HepG2 (cell line): ENCODE measurements around the gene FUT3. TPM values are rescaled to one million over a fixed set of nuclear protein-coding genes. Genes with fewer than 3 reads are reported as not detected.

Experiments
- ATAC-seq: fragments of 200-7000 bp; cut with Tn5 transposase; 3 replicates; pipeline ENCODE4 v1.9.1; 2020; ENCODE audit warnings: mild to moderate bottlenecking, moderate library complexity
- BruUV-seq: library from RNA; stranded (reverse); fragments of 400-500 nt; replicated peaks from 2 replicates; lab custom pipeline; 2021; lab: Mats Ljungman, UMichigan
- CTCF ChIA-PET: fragments of 300-600 bp; formaldehyde crosslinking; extraction: SDS; loops from one replicate; lab custom pipeline; 2021; ENCODE audit warnings: low total read pairs, inconsistent platforms, low intra/inter-chr PET ratio; lab: Yijun Ruan, JAX
- POLR2A ChIA-PET: fragments of 350-600 bp; sonication (Branson Sonifier 250); formaldehyde crosslinking; loops from one replicate; lab custom pipeline; 2020; ENCODE audit warnings: antibody characterized with exemption, inconsistent platforms; lab: Yijun Ruan, JAX
- DNase-seq: peaks from one replicate; pipeline ENCODE4 v3.0.0-alpha.2; 2015; ENCODE audit warnings: low spot score
- FAIRE-seq: peaks from 3 replicates; lab custom pipeline; 2011; peaks lifted over from hg19 to GRCh38; lab: Jason Lieb, UNC
- H2AFZ ChIP-seq: one replicate; pipeline ENCODE4 v1.6.1; 2011; ENCODE audit warnings: low read length, inconsistent platforms
- H3K27ac ChIP-seq: fragments of 300-600 bp; 3 replicates; pipeline ENCODE4 v1.8.0; 2011; ENCODE audit warnings: mixed run types, mild to moderate bottlenecking, mixed read lengths, low read length, inconsistent platforms; ENCODE audit not compliant: insufficient read depth; ENCODE audit errors: extremely low read length
- H3K27me3 ChIP-seq, 2 experiments: fragments of 200-600 bp in 1 of 2; 2 replicates in 1 of 2; 3 replicates in 1 of 2; pipeline versions ENCODE4 v1.6.0 to v1.8.0; 2011; ENCODE audit warnings: low read length in 2 of 2, mild to moderate bottlenecking in 2 of 2, moderate library complexity in 2 of 2, inconsistent platforms in 1 of 2; ENCODE audit not compliant: insufficient read depth in 2 of 2, control insufficient read depth in 1 of 2
- H3K36me3 ChIP-seq, 2 experiments: fragments of 200-600 bp in 1 of 2; replicated peaks in 1 of 2; 2 replicates in 1 of 2; 3 replicates in 1 of 2; pipeline versions ENCODE4 v1.5.1 to v1.8.0; 2011; ENCODE audit warnings: low read length in 2 of 2, inconsistent platforms in 1 of 2; ENCODE audit not compliant: insufficient read depth in 2 of 2, control insufficient read depth in 1 of 2
- H3K4me1 ChIP-seq: 2 replicates; pipeline ENCODE4 v1.5.1; 2012; ENCODE audit warnings: low read length, inconsistent platforms; ENCODE audit not compliant: insufficient read depth
- H3K4me2 ChIP-seq: 2 replicates; pipeline ENCODE4 v1.6.0; 2011; ENCODE audit warnings: low read depth, low read length, inconsistent platforms
- H3K4me3 ChIP-seq, 3 experiments: fragments of 200-600 bp in 1 of 3; sonication (generic), shearing (Covaris generic) in 1 of 3; replicated peaks in 1 of 3; 2 replicates each; pipeline ENCODE4 v1.5.1; 2011 to 2016; ENCODE audit warnings: low read length in 3 of 3, inconsistent platforms in 2 of 3, low read depth in 2 of 3, mild to moderate bottlenecking in 2 of 3, control low read depth in 1 of 3, mixed read lengths in 1 of 3; ENCODE audit not compliant: insufficient read depth in 1 of 3
- H3K79me2 ChIP-seq: one replicate; pipeline ENCODE4 v1.6.1; 2011; ENCODE audit warnings: low read length, inconsistent platforms; ENCODE audit not compliant: insufficient read depth
- H3K9ac ChIP-seq: 2 replicates; pipeline ENCODE4 v1.6.0; 2011; ENCODE audit warnings: mild to moderate bottlenecking, low read depth, low read length, inconsistent platforms; ENCODE audit not compliant: insufficient read depth
- H3K9me3 ChIP-seq: 2 replicates; pipeline ENCODE4 v1.5.1; 2012; ENCODE audit warnings: mild to moderate bottlenecking, low read length
- H4K20me1 ChIP-seq: 2 replicates; pipeline ENCODE4 v1.6.0; 2011; ENCODE audit warnings: inconsistent platforms, mild to moderate bottlenecking, low read length, moderate library complexity; ENCODE audit not compliant: insufficient read depth
- CHD2 ChIP-seq: IDR thresholded peaks from 2 replicates; pipeline ENCODE4 v1.6.1; 2011; ENCODE audit warnings: low read depth, low read length, improper control_type of control experiment
- DNMT3B ChIP-seq: conservative IDR thresholded peaks from 2 replicates; pipeline ENCODE4 v1.6.1; 2016; ENCODE audit warnings: missing biosample characterization, control low read depth
- FLYWCH1 ChIP-seq: sonication (generic); formaldehyde crosslinking; IDR thresholded peaks from 2 replicates; pipeline ENCODE4 v1.8.1; 2023; ENCODE audit warnings: mild to moderate bottlenecking, missing genetic modification reagents
- FOXA1 ChIP-seq, 2 experiments: fragments of 450-650 bp in 1 of 2; sonication (generic) in 1 of 2; formaldehyde crosslinking in 1 of 2; IDR thresholded peaks; 2 replicates each; pipeline versions ENCODE4 v1.4.0 to v1.6.1; 2016 to 2020; ENCODE audit warnings: missing genetic modification reagents in 1 of 2
- STAT6 ChIP-seq: sonication (generic); formaldehyde crosslinking; IDR thresholded peaks from 2 replicates; pipeline ENCODE4 v1.4.0; 2020; ENCODE audit warnings: missing genetic modification reagents, mild to moderate bottlenecking, borderline replicate concordance
- XBP1 ChIP-seq: sonication (generic); formaldehyde crosslinking; IDR thresholded peaks from 2 replicates; pipeline ENCODE4 v1.5.0; 2020; ENCODE audit warnings: missing genetic modification reagents
- ZNF296 ChIP-seq: sonication (generic); formaldehyde crosslinking; conservative IDR thresholded peaks from 2 replicates; pipeline ENCODE4 v1.5.0; 2020; ENCODE audit warnings: mild to moderate bottlenecking, missing genetic modification reagents
- ZNF30 ChIP-seq: sonication (generic); formaldehyde crosslinking; IDR thresholded peaks from 2 replicates; pipeline ENCODE4 v1.5.0; 2020; ENCODE audit warnings: mild to moderate bottlenecking, missing genetic modification reagents
- ZNF510 ChIP-seq: sonication (generic); formaldehyde crosslinking; IDR thresholded peaks from 2 replicates; pipeline ENCODE4 v1.4.0; 2020; ENCODE audit warnings: low read depth, mild to moderate bottlenecking, missing genetic modification reagents
- ZNF703 ChIP-seq: sonication (generic); formaldehyde crosslinking; IDR thresholded peaks from 2 replicates; pipeline ENCODE4 v1.5.1; 2020; ENCODE audit warnings: missing genetic modification reagents, mild to moderate bottlenecking, moderate library complexity, borderline replicate concordance
- ZNF747 ChIP-seq: sonication (generic); formaldehyde crosslinking; IDR thresholded peaks from 2 replicates; pipeline ENCODE4 v1.8.1; 2023; ENCODE audit warnings: missing genetic modification reagents, mild to moderate bottlenecking, borderline replicate concordance
- ZNF83 ChIP-seq: sonication (generic); formaldehyde crosslinking; IDR thresholded peaks from 2 replicates; pipeline ENCODE4 v1.4.0; 2020; ENCODE audit warnings: missing genetic modification reagents, mild to moderate bottlenecking, borderline replicate concordance
- WGBS: methylation state at CpG from one replicate; pipeline ENCODE4 v1.1.6; 2017; ENCODE audit warnings: low lambda C conversion rate; 5-methylcytosine and 5-hydroxymethylcytosine counted together
- in situ Hi-C: cut with HindIII; loops from 2 replicates; pipeline ENCODE4 v1.10.0; 2017; ENCODE audit warnings: low pct_unique_long_range_greater_than_20kb; ENCODE audit not compliant: extremely low pct_ligation_motif_present
- intact Hi-C: fragments of 100-400 bp; cut with micrococcal nuclease; formaldehyde crosslinking; loops from one replicate; pipeline ENCODE4 v1.10.0; 2022; ENCODE audit not compliant: unreplicated experiment
- polyA plus RNA-seq, 8 experiments: library from polyadenylated mRNA; depleted of rRNA in 3 of 8; stranded (reverse) in 7 of 8; unstranded in 1 of 8; fragments of >200 nt; fragmentation: Illumina TruSeq in 4 of 8; extraction: Trizol in 4 of 8; gene quantifications; 2 replicates each; pipeline versions ENCODE4 v1.2.1 to v1.2.3, GENCODE V29; 2011 to 2016; ENCODE audit warnings: low read depth in 4 of 8, missing spikeins in 1 of 8, mixed read lengths in 1 of 8; ENCODE audit not compliant: insufficient read depth in 1 of 8
- total RNA-seq, 5 experiments: library from RNA; depleted of rRNA; stranded (reverse); fragments of >200 nt; fragmentation: Illumina TruSeq; extraction: Trizol; gene quantifications; 2 replicates each; pipeline ENCODE4 v1.2.3, GENCODE V29; 2016; ENCODE audit warnings: low read depth in 1 of 5
- TF ChIP-seq, protein P1 (sequence below): sonication (generic); formaldehyde crosslinking; IDR thresholded peaks from 2 replicates; pipeline ENCODE4 v1.4.0; 2020; ENCODE audit warnings: missing genetic modification reagents, borderline replicate concordance
- TF ChIP-seq, protein P2 (sequence below): sonication (generic); formaldehyde crosslinking; IDR thresholded peaks from 2 replicates; pipeline ENCODE4 v1.5.0; 2020; ENCODE audit warnings: missing genetic modification reagents

FUT3 gene
- total and polyA plus RNA-seq, 2 of the 13 experiments (the other 11 are each of a cell fraction or from before 2014, with no cell fraction given) = 0.53 to 1.1 TPM

GRCh38 chr19:5808120-5808816 lies 43.0 kb downstream of the FUT3 start:
- intact Hi-C loops = loop anchor here (10.0 kb wide), 1 partner anchor 217 kb away; no protein-coding TSS in a partner anchor
- ChIA-PET POLR2A (interaction anchor here (1.0 to 2.6 kb wide), 4 partner anchors 9 to 193 kb away, joined by 3 to 15 read pairs (median 5); partner anchors contain the start of genes NDUFA11 and VMAC), CTCF (no interaction called here)
- FAIRE-seq (no peak), ATAC-seq (no peak)
- Histone ChIP-seq H3K4me3 (no peak overlapping the region), H4K20me1 (no peaks in the 10 kb centered on the region), H3K9ac (no peak overlapping the region), H3K9me3 (no peaks in the 10 kb centered on the region), H3K27me3 (no peaks in the 10 kb centered on the region), H3K36me3 (no peaks in the 10 kb centered on the region), H3K4me1 (peaks cover 32% of the 10 kb centered on the region)
- TF ChIP-seq ZNF296 (no peak), ZNF747 (CRISPR knock-in tag) (no peak), DNMT3B (no peak), XBP1 (no peak), ZNF30 (no peak), FOXA1 (IDR thresholded peaks at IDR 0.05) (no peak), FOXA1 (CRISPR knock-in tag; IDR thresholded peaks at IDR 0.05) (no peak), CHD2 (no peak), FLYWCH1 (CRISPR knock-in tag) (no peak), ZNF703 (CRISPR knock-in tag) (no peak), ZNF510 (CRISPR knock-in tag) (no peak), ZNF83 (CRISPR knock-in tag) (no peak), STAT6 (CRISPR knock-in tag) (no peak)
- TF ChIP-seq, protein P1, sequence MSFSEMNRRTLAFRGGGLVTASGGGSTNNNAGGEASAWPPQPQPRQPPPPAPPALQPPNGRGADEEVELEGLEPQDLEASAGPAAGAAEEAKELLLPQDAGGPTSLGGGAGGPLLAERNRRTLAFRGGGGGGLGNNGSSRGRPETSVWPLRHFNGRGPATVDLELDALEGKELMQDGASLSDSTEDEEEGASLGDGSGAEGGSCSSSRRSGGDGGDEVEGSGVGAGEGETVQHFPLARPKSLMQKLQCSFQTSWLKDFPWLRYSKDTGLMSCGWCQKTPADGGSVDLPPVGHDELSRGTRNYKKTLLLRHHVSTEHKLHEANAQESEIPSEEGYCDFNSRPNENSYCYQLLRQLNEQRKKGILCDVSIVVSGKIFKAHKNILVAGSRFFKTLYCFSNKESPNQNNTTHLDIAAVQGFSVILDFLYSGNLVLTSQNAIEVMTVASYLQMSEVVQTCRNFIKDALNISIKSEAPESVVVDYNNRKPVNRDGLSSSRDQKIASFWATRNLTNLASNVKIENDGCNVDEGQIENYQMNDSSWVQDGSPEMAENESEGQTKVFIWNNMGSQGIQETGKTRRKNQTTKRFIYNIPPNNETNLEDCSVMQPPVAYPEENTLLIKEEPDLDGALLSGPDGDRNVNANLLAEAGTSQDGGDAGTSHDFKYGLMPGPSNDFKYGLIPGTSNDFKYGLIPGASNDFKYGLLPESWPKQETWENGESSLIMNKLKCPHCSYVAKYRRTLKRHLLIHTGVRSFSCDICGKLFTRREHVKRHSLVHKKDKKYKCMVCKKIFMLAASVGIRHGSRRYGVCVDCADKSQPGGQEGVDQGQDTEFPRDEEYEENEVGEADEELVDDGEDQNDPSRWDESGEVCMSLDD (CRISPR knock-in tag) = no peak
- TF ChIP-seq, protein P2, sequence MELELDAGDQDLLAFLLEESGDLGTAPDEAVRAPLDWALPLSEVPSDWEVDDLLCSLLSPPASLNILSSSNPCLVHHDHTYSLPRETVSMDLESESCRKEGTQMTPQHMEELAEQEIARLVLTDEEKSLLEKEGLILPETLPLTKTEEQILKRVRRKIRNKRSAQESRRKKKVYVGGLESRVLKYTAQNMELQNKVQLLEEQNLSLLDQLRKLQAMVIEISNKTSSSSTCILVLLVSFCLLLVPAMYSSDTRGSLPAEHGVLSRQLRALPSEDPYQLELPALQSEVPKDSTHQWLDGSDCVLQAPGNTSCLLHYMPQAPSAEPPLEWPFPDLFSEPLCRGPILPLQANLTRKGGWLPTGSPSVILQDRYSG = no peak
- TF ChIP-seq, all 625 proteins: peak for 0
- no peak overlapping the region for H3K27ac ChIP-seq
- H3K4me2 ChIP-seq = no peak overlapping the region
- DNase-seq = no peak
- in situ Hi-C loops = loop anchor here (5.0 kb wide), 1 partner anchor 84 kb away; no protein-coding TSS in a partner anchor
- no peak overlapping the region for H2AFZ ChIP-seq
- no peaks in the 10 kb centered on the region for H3K79me2 ChIP-seq
- WGBS = 97% methylated on average over 14 of the region's 21 CpGs
- BruUV-seq = no TSS peak
